Measurements from ENCODE around the gene SLCO6A1.
"Not testable (repeated sequence)": the region's sequence is repeated elsewhere in the genome, so short reads cannot be mapped to it uniquely, and the experiment has no call there.

SLCO6A1 gene

GRCh38 chr5:102498271-102499034, at the start of gene SLCO6A1:
SLCO6A1 (minus strand) TSS chr5:102499001; CDS start chr5:102498844, 157 bp downstream.
- DNase-seq, result no peak

DNA sequence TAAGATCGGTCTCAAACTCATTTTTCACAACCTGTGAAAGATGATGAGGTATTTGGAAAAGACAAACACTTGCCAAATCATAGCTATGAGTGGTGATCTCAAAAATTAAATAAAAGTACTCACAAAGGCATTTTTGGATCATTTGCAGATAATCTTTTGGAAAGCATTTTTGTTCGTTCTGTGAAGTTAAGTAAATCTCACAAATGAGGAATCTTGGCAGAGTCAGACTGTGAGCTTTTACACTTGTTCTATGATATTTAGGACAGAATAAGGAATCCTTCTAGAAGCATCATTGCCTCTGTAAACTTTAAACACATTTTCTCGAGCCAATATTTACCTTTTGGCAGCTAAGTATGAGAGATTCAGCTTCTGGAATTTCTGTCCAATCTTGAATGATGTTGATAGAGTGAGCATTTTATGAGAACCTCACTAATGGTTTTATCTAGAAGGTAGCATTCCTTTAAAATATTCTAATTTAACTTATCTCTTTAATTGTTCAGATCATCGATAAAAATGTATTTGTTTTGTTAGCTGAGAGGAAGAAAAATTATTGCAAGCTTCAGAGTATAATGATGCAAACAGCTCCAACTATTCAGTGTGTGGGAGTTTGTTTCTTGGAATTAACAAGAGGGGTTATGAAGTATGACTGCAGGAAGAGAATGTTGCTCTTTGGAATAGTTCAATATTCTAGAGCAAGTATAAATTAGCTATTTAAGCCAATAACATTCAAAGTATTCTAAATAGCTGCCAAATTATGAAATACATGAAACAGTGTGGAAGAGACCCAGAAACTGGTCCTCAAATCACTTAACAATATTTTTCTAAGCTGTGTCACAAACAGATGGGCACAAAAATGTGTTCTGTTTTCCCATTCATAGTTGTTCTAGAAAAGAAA, 48.6 kb upstream of the SLCO6A1 start:
- no peak for DNase-seq

DNA sequence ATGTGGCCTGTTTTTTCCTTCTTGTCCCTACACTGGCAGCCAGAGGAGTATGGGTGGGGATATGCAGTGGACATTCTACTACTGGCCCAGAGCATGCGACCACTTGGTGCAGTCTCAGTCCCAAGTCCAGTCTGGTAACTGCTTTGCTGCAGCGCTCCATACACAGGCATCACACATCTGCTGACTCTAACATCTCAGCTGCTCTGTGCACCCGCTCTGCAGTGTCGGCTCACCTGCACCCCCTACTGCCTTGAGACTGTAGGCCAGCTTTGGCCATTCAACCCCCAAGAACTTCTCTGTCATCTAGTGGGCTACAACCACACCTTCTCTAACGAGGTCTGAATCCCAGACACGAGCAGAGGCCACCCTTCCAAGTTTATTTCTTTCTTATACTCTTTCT, 46.4 kb upstream of the SLCO6A1 start:
- DNase-seq, result no peak

DNA sequence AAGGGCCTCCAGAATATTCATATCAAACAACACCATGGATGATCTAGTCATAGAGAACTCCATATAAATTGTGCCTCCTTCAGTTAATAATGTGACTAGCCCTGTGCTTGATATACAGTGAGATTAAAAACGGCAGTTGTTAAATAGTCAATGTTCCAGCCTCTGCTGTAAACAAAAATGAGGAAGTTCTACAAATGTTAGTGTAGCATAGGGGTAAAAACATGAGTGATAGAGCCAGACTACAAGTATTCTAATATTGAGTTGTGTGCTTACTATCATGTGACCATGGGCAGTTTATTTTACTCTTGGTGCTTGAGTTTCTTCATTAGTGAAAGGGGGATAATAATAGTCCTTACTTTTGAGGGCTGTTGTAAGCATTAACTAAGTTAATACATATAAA, 43.3 kb upstream of the SLCO6A1 start:
- DNase-seq, result no peak

DNA sequence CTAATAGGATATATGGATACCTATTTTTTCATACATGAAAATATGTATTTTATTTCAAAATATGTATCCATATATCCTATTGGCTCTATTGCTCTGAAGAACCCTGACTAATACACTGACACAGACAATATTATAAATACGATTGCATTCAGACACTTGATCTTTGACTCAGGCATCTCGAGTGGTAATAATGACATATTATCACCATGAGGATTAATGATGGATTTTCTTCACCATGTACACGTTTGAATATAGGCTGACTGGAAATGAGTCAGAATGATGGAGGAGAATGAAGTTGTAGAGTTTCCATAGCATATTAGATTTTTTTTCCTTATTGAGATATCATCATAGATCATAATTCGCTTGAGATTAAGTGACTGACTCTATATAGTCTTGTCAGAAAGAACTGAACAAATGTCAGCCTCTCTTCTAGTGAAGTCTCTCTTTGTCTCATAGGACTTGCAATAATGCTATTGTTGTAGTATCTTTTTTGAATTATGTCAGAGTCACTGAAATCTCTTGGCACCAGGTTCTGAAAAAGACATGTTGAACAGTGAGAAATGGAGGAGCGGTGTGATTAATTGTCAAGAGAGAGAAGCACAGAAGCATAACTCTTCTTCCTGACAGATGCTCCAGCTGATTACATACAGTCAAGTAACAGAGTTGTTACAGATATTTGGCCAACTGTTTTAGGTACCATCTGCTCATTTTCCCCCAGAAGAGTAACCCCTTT, 41.4 kb upstream of the SLCO6A1 start:
- no peak for DNase-seq

GRCh38 chr5:102539562-102539961, 40.8 kb upstream of the SLCO6A1 start:
- no peak for DNase-seq

GRCh38 chr5:102537011-102537410, 38.2 kb upstream of the SLCO6A1 start:
- no peak for DNase-seq

DNA sequence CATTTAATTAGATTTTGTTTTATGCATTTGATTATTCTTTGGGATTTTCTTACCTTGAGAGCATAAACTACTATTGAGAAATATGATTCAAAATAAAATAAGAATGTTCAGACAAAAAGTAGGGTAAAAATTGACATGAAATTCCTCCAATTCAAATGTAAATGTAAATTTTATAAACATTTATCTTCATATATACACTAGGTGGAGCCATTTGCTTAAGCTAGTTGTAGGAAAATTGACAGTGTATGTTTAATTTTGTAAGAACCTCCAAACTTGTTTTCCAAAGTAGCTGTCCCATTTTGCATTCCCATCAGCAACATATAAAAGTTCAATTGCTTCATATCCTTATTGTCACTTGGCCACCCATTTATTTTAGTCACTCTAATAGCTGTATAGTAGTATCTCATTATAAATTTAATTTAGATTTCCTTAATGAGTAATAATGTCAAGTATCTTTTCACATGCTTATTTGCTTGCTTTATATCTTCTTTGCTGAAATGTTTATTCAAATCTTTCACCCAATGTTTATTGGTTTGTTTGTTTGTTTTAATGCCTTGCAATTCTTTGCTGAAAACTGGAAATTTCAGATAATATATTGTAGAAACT, 37.6 kb upstream of the SLCO6A1 start:
- DNase-seq, result no peak

DNA sequence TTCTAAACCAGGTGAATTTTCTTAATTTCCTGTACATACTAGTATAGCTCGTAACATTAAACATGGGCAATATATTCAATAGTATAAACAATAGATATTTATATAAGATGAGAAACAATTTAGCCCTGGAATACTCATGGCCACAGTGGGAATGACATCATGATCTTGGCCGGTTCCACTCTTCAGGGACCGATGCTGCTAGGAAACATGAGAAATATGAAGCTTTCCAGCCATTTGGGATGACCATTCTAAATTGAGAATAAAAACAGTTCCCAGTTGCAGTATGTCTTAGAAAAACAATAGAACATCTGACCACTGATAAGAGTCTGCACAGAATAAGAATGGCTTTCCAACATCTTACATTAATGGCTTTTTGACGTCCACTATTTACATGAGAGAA, 33.3 kb upstream of the SLCO6A1 start:
- no peak for DNase-seq

DNA sequence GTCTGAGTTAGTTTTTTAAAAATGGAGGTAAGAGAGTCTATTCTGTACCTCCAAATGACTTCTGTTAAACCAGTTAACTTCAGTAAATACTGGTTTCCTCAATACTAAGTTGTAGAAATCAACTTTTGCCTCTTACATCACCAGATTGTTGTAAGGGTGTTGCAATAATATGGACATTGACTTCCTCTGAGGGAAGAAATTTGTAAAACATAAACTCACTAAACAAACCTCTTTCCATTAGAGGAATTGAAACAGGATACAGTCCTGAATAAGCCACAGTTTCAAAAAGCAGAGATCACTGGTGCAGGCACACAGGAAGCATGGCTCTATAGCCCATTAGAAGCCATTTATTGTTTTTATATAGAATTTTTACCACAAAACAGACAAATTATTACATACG, 32.7 kb upstream of the SLCO6A1 start:
- DNase-seq, result no peak

DNA sequence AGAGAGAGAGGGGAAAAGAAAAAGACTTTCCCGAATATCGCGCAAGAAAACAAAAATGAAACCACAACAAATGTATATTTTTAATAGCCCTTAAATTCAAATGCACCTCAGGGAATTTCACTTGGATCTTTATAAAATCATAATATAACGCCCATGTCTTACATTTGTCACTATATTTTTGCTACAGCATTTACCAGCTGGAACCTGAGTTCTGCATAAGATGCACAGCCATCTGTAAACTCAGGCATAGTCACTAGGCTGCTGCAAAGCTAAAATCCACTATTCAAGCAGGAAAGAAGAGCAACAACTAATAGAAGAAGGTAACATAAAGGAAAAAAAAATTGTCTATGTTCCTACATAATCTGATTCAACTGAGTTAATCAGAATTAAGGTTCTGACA, 30.6 kb upstream of the SLCO6A1 start:
- no peak for DNase-seq

- DNase-seq, result no peak
Observed at GRCh38 chr5:102529031-102529430, 30.2 kb upstream of the SLCO6A1 start.

DNA sequence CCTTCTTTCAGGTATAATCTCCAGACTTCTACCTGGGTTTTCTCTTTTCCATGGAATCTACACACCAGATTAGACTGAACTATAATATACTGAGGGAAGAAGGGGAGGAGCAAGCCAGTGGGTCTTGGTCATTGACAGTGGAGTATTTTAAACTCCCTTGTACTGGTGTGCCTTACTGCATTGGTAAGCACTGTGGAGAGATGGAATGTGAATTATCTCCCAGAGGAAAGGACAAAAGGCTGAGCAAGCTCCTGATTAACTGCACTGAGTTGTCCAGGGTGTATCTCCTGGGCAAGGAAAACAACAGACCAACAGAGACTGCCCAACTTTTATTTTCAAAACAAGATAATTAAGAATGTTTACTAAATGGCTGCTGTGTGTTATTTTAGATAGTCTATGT, 29.8 kb upstream of the SLCO6A1 start:
- no peak for DNase-seq

DNA sequence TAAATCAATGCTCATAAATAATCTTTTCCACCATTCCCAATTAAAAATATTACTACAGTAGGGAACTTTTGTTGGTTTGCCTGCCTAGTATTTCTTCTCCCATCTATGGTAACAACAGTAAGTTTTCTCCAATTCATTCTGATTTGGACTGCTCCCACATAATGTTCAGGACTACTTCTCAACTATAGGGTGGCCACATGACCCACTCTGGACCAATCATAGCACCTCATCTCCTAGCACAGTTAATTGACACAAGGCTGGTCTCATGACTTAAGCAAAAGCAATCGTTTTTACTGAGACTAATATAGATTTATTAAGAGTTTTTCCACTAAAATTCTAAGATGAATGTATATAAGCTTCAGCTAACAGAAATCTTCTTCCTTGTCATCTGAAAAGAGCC, 28.7 kb upstream of the SLCO6A1 start:
- no peak for DNase-seq

DNA sequence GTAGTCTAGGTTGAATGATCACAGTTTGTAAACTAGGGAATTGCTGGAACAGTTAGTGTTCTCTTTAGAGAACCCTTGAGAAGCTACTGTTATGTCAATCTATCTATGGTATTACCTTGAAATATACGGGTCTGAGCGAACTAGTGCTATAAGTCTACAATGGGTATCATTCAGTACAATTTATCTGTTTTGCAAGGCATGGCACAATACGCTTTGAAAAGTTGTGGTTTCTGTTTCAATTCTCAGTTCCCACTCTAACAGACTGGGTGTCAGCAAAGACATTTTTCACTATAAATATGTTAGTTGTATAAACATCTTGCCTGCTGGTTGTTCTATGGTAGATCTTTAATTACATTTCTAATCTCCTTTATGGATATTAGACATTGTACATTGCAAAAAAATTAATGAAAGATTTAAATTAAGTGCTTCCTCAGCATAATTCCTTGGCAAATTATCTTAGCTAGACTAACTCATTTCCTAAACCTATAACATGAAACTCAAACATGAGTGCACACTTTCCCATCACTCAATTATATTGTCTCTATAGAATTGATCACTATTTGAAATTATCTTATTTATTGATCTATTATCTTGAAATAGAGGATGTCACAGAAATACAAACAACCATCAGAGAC, 24.9 kb upstream of the SLCO6A1 start:
- no peak for DNase-seq

- no peak for DNase-seq
Observed at GRCh38 chr5:102511666-102512065, 12.9 kb upstream of the SLCO6A1 start.

DNA sequence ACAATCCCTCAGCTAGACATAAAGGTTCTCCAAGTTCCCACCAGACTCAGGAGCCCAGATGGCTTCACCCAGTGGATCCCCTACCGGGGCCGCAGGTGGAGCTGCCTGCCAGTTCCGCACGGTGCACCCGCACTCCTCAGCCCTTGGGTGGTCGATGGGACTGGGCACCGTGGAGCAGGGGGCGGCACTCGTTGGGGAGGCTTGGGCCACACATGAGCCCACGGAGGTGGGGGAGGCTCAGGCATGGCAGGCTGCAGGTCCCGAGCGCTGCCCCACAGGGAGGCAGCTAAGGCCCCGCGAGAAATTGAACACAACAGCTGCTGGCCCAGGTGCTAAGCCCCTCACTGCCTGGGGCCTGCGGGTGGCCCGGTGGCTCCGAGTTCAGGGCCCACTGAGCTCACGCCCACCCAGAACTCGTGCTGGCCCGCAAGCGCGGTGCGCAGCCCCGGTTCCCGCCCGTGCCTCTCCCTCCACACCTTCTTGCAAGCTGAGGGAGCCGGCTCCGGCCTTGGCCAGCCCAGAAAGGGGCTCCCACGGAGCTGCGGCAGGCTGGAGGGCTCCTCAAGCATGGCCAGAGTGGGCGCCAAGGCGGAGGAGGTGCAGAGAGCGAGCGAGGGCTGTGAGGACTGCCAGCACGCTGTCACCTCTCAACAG, 7.4 kb downstream of the SLCO6A1 start:
- DNase-seq, result not testable (repeated sequence)

GRCh38 chr5:102483736-102484135, 15.1 kb downstream of the SLCO6A1 start:
- DNase-seq, result no peak

DNA sequence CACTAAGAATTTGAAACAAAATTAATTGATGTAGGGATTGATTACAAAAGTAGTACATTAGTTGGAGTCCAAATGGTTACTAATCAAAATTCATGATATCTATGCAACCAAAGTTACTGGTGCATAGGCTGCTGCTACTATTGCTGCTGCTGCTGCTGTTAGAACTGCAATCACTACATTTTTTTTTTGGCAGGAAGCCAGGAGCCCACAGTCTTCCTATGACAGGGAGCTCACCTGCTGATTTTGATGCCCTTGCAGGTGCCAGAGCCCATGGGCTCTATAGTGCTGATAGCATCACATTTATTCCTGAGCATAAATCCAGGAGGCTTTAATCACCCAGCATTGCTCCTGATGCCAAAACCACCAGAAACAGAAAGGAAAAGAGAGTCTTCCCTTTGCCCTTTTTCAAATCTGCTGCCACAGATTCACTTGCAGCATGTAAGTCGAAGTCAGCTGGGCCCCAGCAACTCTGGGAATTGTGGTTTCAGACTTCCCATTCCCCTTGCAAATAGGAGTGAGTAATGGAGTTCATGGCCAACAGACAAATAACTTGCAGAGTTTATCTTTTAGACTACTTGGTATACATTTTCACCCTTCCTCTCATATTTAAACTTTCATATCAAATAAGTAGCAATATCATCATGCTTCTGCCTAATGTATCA, 17.6 kb downstream of the SLCO6A1 start:
- no peak for DNase-seq

GRCh38 chr5:102453716-102454115, 45.1 kb downstream of the SLCO6A1 start:
- no peak for DNase-seq

- no peak for DNase-seq
Observed at GRCh38 chr5:102451082-102451481, 47.7 kb downstream of the SLCO6A1 start.

Data from CD4-positive, alpha-beta T cell treated with Interleukin-10 for 1 hour (primary cell).